ENCODE data around the gene RENBP. TPM values are rescaled to one million over a fixed set of nuclear protein-coding genes. Genes with fewer than 3 reads are reported as not detected.

The RENBP gene
- total RNA-seq, 2 experiments from 2014 or later: 2.8 to 6.2 TPM

GRCh38 chrX:153938226-153938786, 6.1 kb downstream of the RENBP start:
- ChIA-PET POLR2A (interaction anchor here (2.6 kb wide), 1 partner anchor 9 kb away, joined by 8 read pairs; no protein-coding TSS in a partner anchor), CTCF (ENCODE audit: unreplicated experiment) (no interaction called here)
- H3K79me2 ChIP-seq (ENCODE audit: insufficient read depth, low read depth, low read length): peaks cover 5% of the 10 kb centered on the region; the same call in 1 of the 2 replicates
- no peaks in the 10 kb centered on the region for H3K9me3 ChIP-seq (ENCODE audit: low read length)
- no TSS peak for BruUV-seq (replicated peaks)
- no peaks in the 10 kb centered on the region for H4K20me1 ChIP-seq (ENCODE audit: insufficient read depth, low read length)
- no peak for DNase-seq (ENCODE audit: low spot score)
- no peaks in the 10 kb centered on the region for H3K36me3 ChIP-seq (ENCODE audit: insufficient read depth, low read length)
- peaks cover 10% of the 10 kb centered on the region for H3K4me1 ChIP-seq (ENCODE audit: insufficient read depth, low read length, poor library complexity, severe bottlenecking)
- H3K27ac ChIP-seq (ENCODE audit: low read depth, low read length, poor library complexity, severe bottlenecking): no peak overlapping the region
- H3K4me2 ChIP-seq (ENCODE audit: low read length): no peak overlapping the region
- no peak for TF ChIP-seq EZH2phosphoT487 (IDR thresholded peaks at IDR 0.05; ENCODE audit: borderline replicate concordance, low read depth, low read length)
- no peak for TF ChIP-seq CTCF (conservative IDR thresholded peaks at IDR 0.05; ENCODE audit: low read length)
- no peaks in the 10 kb centered on the region for H3K9me2 ChIP-seq (ENCODE audit: insufficient read depth, low read length)
- intact Hi-C loops (cut with micrococcal nuclease; ENCODE audit: unreplicated experiment): no loop called here
- H3K4me3 ChIP-seq (ENCODE audit: low read depth, low read length, poor library complexity, severe bottlenecking): no peak overlapping the region
- H2AFZ ChIP-seq (ENCODE audit: low read length): no peak overlapping the region

GRCh38 chrX:153937056-153937455, 7.4 kb downstream of the RENBP start:
- TF ChIP-seq CTCF (conservative IDR thresholded peaks at IDR 0.05; ENCODE audit: low read length) (no peak), EZH2phosphoT487 (IDR thresholded peaks at IDR 0.05; ENCODE audit: borderline replicate concordance, low read depth, low read length) (no peak)
- H3K36me3 ChIP-seq (ENCODE audit: insufficient read depth, low read length): peaks cover 6% of the 10 kb centered on the region; the same call in 1 of the 2 replicates
- H3K4me3 ChIP-seq (ENCODE audit: low read depth, low read length, poor library complexity, severe bottlenecking): no peak overlapping the region
- H3K4me2 ChIP-seq (ENCODE audit: low read length): no peak overlapping the region
- BruUV-seq (replicated peaks): no TSS peak
- no peak for DNase-seq (ENCODE audit: low spot score)
- H2AFZ ChIP-seq (ENCODE audit: low read length): no peak overlapping the region
- CTCF ChIA-PET (ENCODE audit: unreplicated experiment): interaction anchor here (0.6 kb wide), 1 partner anchor 550 kb away, joined by 3 read pairs; no protein-coding TSS in a partner anchor
- H3K79me2 ChIP-seq (ENCODE audit: insufficient read depth, low read depth, low read length): peaks cover 5% of the 10 kb centered on the region; the same call in 1 of the 2 replicates
- no peaks in the 10 kb centered on the region for H3K9me2 ChIP-seq (ENCODE audit: insufficient read depth, low read length)
- intact Hi-C loops (cut with micrococcal nuclease; ENCODE audit: unreplicated experiment): no loop called here
- peaks cover 10% of the 10 kb centered on the region for H3K4me1 ChIP-seq (ENCODE audit: insufficient read depth, low read length, poor library complexity, severe bottlenecking)
- POLR2A ChIA-PET: no interaction called here
- H4K20me1 ChIP-seq (ENCODE audit: insufficient read depth, low read length): no peaks in the 10 kb centered on the region
- H3K9me3 ChIP-seq (ENCODE audit: low read length): no peaks in the 10 kb centered on the region
- H3K27ac ChIP-seq (ENCODE audit: low read depth, low read length, poor library complexity, severe bottlenecking): no peak overlapping the region

GRCh38 chrX:153935326-153935851, 9.1 kb downstream of the RENBP start:
- ChIA-PET CTCF (ENCODE audit: unreplicated experiment) (no interaction called here), POLR2A (interaction anchor here (2.6 kb wide), 1 partner anchor 10 kb away, joined by 13 read pairs; no protein-coding TSS in a partner anchor)
- intact Hi-C loops (cut with micrococcal nuclease; ENCODE audit: unreplicated experiment): no loop called here
- Histone ChIP-seq H3K36me3 (ENCODE audit: insufficient read depth, low read length) (peaks cover 18% of the 10 kb centered on the region), H3K4me2 (ENCODE audit: low read length) (peak overlapping the region; percentile 88), H3K27ac (ENCODE audit: low read depth, low read length, poor library complexity, severe bottlenecking) (peak overlapping the region; percentile 65), H3K4me3 (ENCODE audit: low read depth, low read length, poor library complexity, severe bottlenecking) (peak overlapping the region; percentile 87), H3K4me1 (ENCODE audit: insufficient read depth, low read length, poor library complexity, severe bottlenecking) (peaks cover 10% of the 10 kb centered on the region), H3K79me2 (ENCODE audit: insufficient read depth, low read depth, low read length) (peaks cover 5% of the 10 kb centered on the region; the same call in 1 of the 2 replicates), H4K20me1 (ENCODE audit: insufficient read depth, low read length) (no peaks in the 10 kb centered on the region), H3K9me3 (ENCODE audit: low read length) (no peaks in the 10 kb centered on the region), H2AFZ (ENCODE audit: low read length) (peak overlapping the region; percentile 51), H3K9me2 (ENCODE audit: insufficient read depth, low read length) (no peaks in the 10 kb centered on the region)
- no TSS peak for BruUV-seq (replicated peaks)
- no peak for DNase-seq (ENCODE audit: low spot score)
- TF ChIP-seq CTCF (conservative IDR thresholded peaks at IDR 0.05; ENCODE audit: low read length) (no peak), EZH2phosphoT487 (IDR thresholded peaks at IDR 0.05; ENCODE audit: borderline replicate concordance, low read depth, low read length) (no peak)
